GM12892 (cell line): ENCODE measurements around the gene DNAH1.

ENCODE experiments used
- DNase-seq: peaks from one replicate; pipeline ENCODE4 v3.0.0; 2011; ENCODE audit not compliant: insufficient read length
- FAIRE-seq: peaks from 2 replicates; lab custom pipeline; 2011; peaks lifted over from hg19 to GRCh38; lab: Jason Lieb, UNC
- POLR2A ChIP-seq: IDR thresholded peaks from 2 replicates; pipeline ENCODE4 v1.6.1; 2011; ENCODE audit warnings: low read depth, low read length, control low read depth
- POLR2AphosphoS5 ChIP-seq: IDR thresholded peaks from 2 replicates; pipeline ENCODE4 v1.6.1; 2011; ENCODE audit warnings: low read depth, low read length, control low read depth
- TAF1 ChIP-seq: IDR thresholded peaks from 2 replicates; pipeline ENCODE4 v1.6.1; 2011; ENCODE audit warnings: low read depth, mild to moderate bottlenecking, control low read depth, low read length, borderline replicate concordance

DNAH1 gene

GRCh38 chr3:52356126-52356525 lies 40.0 kb downstream of the DNAH1 start:
- DNase-seq (no peak), FAIRE-seq (no peak)
- TF ChIP-seq POLR2A (no peak), TAF1 (no peak), POLR2AphosphoS5 (no peak)

GRCh38 chr3:52357151-52358080 lies 41.3 kb downstream of the DNAH1 start:
- DNase-seq (no peak), FAIRE-seq (no peak)
- no peak for TF ChIP-seq POLR2AphosphoS5
- TF ChIP-seq POLR2A, result no peak
- no peak for TF ChIP-seq TAF1

GRCh38 chr3:52358362-52358940 lies 42.3 kb downstream of the DNAH1 start:
- DNase-seq (no peak), FAIRE-seq (no peak)
- TF ChIP-seq POLR2AphosphoS5 (no peak), POLR2A (no peak), TAF1 (no peak)

GRCh38 chr3:52359116-52359855 lies 43.2 kb downstream of the DNAH1 start:
- DNase-seq (no peak), FAIRE-seq (no peak)
- TF ChIP-seq POLR2A (no peak), POLR2AphosphoS5 (no peak), TAF1 (no peak)

GRCh38 chr3:52361011-52361410 lies 44.9 kb downstream of the DNAH1 start:
- TF ChIP-seq POLR2AphosphoS5, result no peak
- TF ChIP-seq TAF1, result no peak
- no peak for TF ChIP-seq POLR2A
- FAIRE-seq (no peak), DNase-seq (no peak)

- no peak for FAIRE-seq
- TF ChIP-seq POLR2AphosphoS5 (no peak), TAF1 (no peak), POLR2A (no peak)
- no peak for DNase-seq
Observed at GRCh38 chr3:52361454-52361853, 45.3 kb downstream of the DNAH1 start.

- DNase-seq (no peak), FAIRE-seq (no peak)
- no peak for TF ChIP-seq POLR2AphosphoS5
- TF ChIP-seq TAF1, result no peak
- TF ChIP-seq POLR2A, result no peak
Observed at GRCh38 chr3:52361898-52362297, 45.8 kb downstream of the DNAH1 start.

GRCh38 chr3:52364322-52365035 lies 48.4 kb downstream of the DNAH1 start:
- DNase-seq (no peak), FAIRE-seq (no peak)
- TF ChIP-seq TAF1 (no peak), POLR2A (no peak), POLR2AphosphoS5 (no peak)

GRCh38 chr3:52366527-52366926 lies 50.4 kb downstream of the DNAH1 start:
- TF ChIP-seq POLR2AphosphoS5 (no peak), POLR2A (no peak), TAF1 (no peak)
- DNase-seq, result no peak
- no peak for FAIRE-seq

- FAIRE-seq, result no peak
- TF ChIP-seq POLR2AphosphoS5 (no peak), TAF1 (no peak), POLR2A (no peak)
Observed at GRCh38 chr3:52367891-52368880, 52.1 kb downstream of the DNAH1 start.

More at GRCh38 chr3:52367891-52368880, 52.1 kb downstream of the DNAH1 start:
- DNase-seq, result no peak
